ENCODE data around the gene SRPX. TPM values are rescaled to one million over a fixed set of nuclear protein-coding genes. Genes with fewer than 3 reads are reported as not detected.

Gene SRPX
- polyA plus RNA-seq, 2 of the 4 experiments (the other 2 are of a cell fraction): 1.8 to 3.8 TPM

DNA sequence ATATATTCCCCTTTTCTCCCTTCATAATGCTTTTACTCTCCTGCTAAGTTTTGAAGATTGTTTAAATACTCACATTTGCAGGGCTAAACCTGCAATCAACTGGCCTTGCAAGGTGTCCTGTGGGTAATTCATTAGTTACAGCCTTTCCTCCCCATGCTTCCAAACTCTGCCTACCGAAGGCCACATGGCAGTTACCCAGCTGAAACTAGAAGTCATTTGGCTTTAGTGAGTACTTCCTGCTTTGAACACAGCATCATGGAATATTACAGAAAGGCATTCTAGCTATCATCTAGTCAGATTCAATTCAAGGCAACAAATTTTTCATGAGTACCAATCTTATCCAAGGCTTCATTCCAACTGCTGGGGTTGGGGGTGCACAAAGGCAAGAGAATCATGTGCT lies 55.6 kb downstream of the SRPX start:
- FAIRE-seq: no peak
- Histone ChIP-seq H3K27ac (no peak overlapping the region), H3K9me3 (no peaks in the 10 kb centered on the region), H3K4me2 (no peak overlapping the region), H3K4me1 (no peaks in the 10 kb centered on the region), H3K4me3 (no peak overlapping the region)
- no peak for ATAC-seq
- DNase-seq (ENCODE audit: low read depth in 1 of 2, low spot score in 1 of 2): no peak
- TF ChIP-seq NPAS2 (CRISPR knock-in tag; IDR thresholded peaks at IDR 0.05; ENCODE audit: borderline replicate concordance): no peak
- no peak for TF ChIP-seq CEBPB (IDR thresholded peaks at IDR 0.05)
- no peak for TF ChIP-seq POLR2AphosphoS2 (conservative IDR thresholded peaks at IDR 0.05; ENCODE audit: low read length)
- TF ChIP-seq RARB (CRISPR knock-in tag; IDR thresholded peaks at IDR 0.05): no peak
- TF ChIP-seq, protein P1, sequence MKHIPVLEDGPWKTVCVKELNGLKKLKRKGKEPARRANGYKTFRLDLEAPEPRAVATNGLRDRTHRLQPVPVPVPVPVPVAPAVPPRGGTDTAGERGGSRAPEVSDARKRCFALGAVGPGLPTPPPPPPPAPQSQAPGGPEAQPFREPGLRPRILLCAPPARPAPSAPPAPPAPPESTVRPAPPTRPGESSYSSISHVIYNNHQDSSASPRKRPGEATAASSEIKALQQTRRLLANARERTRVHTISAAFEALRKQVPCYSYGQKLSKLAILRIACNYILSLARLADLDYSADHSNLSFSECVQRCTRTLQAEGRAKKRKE (CRISPR knock-in tag; IDR thresholded peaks at IDR 0.05; ENCODE audit: low read depth): no peak
- no peak for TF ChIP-seq RNF2 (IDR thresholded peaks at IDR 0.05; ENCODE audit: borderline replicate concordance, low read depth)
- TF ChIP-seq ZC3H11A (IDR thresholded peaks at IDR 0.05): no peak
- TF ChIP-seq, protein P2, sequence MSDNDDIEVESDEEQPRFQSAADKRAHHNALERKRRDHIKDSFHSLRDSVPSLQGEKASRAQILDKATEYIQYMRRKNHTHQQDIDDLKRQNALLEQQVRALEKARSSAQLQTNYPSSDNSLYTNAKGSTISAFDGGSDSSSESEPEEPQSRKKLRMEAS (IDR thresholded peaks at IDR 0.05): no peak
- no peak for TF ChIP-seq HOXB5 (CRISPR knock-in tag; IDR thresholded peaks at IDR 0.05)
- no peak for TF ChIP-seq CHD4 (IDR thresholded peaks at IDR 0.05; ENCODE audit: borderline replicate concordance)
- TF ChIP-seq HOXA7 (CRISPR knock-in tag; IDR thresholded peaks at IDR 0.05): no peak
- no peak for TF ChIP-seq JUNB (IDR thresholded peaks at IDR 0.05)
- no peak for TF ChIP-seq RFX5 (IDR thresholded peaks at IDR 0.05)
- TF ChIP-seq, protein P3, sequence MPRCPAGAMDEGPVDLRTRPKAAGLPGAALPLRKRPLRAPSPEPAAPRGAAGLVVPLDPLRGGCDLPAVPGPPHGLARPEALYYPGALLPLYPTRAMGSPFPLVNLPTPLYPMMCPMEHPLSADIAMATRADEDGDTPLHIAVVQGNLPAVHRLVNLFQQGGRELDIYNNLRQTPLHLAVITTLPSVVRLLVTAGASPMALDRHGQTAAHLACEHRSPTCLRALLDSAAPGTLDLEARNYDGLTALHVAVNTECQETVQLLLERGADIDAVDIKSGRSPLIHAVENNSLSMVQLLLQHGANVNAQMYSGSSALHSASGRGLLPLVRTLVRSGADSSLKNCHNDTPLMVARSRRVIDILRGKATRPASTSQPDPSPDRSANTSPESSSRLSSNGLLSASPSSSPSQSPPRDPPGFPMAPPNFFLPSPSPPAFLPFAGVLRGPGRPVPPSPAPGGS (IDR thresholded peaks at IDR 0.05): no peak
- TF ChIP-seq CBX2 (IDR thresholded peaks at IDR 0.05; ENCODE audit: borderline replicate concordance, low read depth): no peak
- POLR2A ChIA-PET: no interaction called here
- CTCF ChIA-PET: interaction anchor here (1.4 kb wide), 1 partner anchor 340 kb away, joined by 5 read pairs; no protein-coding TSS in a partner anchor
- 89% methylated on average over 1 of the region's 1 CpG for WGBS (ENCODE audit: missing lambda C conversion rate)

GRCh38 chrX:38163193-38163592 lies 57.5 kb downstream of the SRPX start:
- H3K4me2 ChIP-seq: no peak overlapping the region

More at GRCh38 chrX:38163193-38163592, 57.5 kb downstream of the SRPX start:
- CTCF ChIA-PET: interaction anchor here (0.8 to 1.6 kb wide), 5 partner anchors 15 to 418 kb away, joined by 3 to 6 read pairs (median 4); no protein-coding TSS in a partner anchor
- FAIRE-seq (no peak), DNase-seq (ENCODE audit: low read depth in 1 of 2, low spot score in 1 of 2) (no peak), ATAC-seq (no peak)
- Histone ChIP-seq H3K4me1 (no peaks in the 10 kb centered on the region), H3K27ac (no peak overlapping the region), H3K9me3 (no peaks in the 10 kb centered on the region), H3K4me3 (no peak overlapping the region)
- POLR2A ChIA-PET: no interaction called here
- TF ChIP-seq RNF2 (IDR thresholded peaks at IDR 0.05; ENCODE audit: borderline replicate concordance, low read depth) (no peak), RFX5 (IDR thresholded peaks at IDR 0.05) (no peak), ELK1 (IDR thresholded peaks at IDR 0.05; ENCODE audit: low read depth, low read length) (no peak), JUNB (IDR thresholded peaks at IDR 0.05) (no peak), BHLHE40 (IDR thresholded peaks at IDR 0.05; ENCODE audit: low read depth, low read length) (no peak), GATA3 (IDR thresholded peaks at IDR 0.05; ENCODE audit: borderline replicate concordance) (no peak), TFCP2L1 (CRISPR knock-in tag; IDR thresholded peaks at IDR 0.05) (no peak), MAFK (IDR thresholded peaks at IDR 0.05; ENCODE audit: partially characterized antibody) (no peak), FOSB (CRISPR knock-in tag; IDR thresholded peaks at IDR 0.05) (no peak), ESRRA (IDR thresholded peaks at IDR 0.05; ENCODE audit: borderline replicate concordance, low read length) (no peak), EHMT2 (IDR thresholded peaks at IDR 0.05; ENCODE audit: low read depth) (no peak), HOXA7 (CRISPR knock-in tag; IDR thresholded peaks at IDR 0.05) (no peak), FOXS1 (CRISPR knock-in tag; IDR thresholded peaks at IDR 0.05) (no peak), SREBF2 (IDR thresholded peaks at IDR 0.05) (no peak), RARB (CRISPR knock-in tag; IDR thresholded peaks at IDR 0.05) (no peak), HEYL (CRISPR knock-in tag; IDR thresholded peaks at IDR 0.05) (no peak), MYC (IDR thresholded peaks at IDR 0.05; ENCODE audit: borderline replicate concordance, low read length) (no peak), ZSCAN20 (CRISPR knock-in tag; IDR thresholded peaks at IDR 0.05) (no peak)
- TF ChIP-seq, protein P4, sequence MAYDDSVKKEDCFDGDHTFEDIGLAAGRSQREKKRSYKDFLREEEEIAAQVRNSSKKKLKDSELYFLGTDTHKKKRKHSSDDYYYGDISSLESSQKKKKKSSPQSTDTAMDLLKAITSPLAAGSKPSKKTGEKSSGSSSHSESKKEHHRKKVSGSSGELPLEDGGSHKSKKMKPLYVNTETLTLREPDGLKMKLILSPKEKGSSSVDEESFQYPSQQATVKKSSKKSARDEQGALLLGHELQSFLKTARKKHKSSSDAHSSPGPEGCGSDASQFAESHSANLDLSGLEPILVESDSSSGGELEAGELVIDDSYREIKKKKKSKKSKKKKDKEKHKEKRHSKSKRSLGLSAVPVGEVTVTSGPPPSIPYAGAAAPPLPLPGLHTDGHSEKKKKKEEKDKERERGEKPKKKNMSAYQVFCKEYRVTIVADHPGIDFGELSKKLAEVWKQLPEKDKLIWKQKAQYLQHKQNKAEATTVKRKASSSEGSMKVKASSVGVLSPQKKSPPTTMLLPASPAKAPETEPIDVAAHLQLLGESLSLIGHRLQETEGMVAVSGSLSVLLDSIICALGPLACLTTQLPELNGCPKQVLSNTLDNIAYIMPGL (CRISPR knock-in tag; IDR thresholded peaks at IDR 0.05; ENCODE audit: borderline replicate concordance): no peak
- TF ChIP-seq, protein P3 (IDR thresholded peaks at IDR 0.05): no peak

All from A549 (cell line).